Iris pigment epithelial cell (primary cell): Measurements from ENCODE around the gene CFAP251.
"Not testable (repeated sequence)": the region's sequence is repeated elsewhere in the genome, so short reads cannot be mapped to it uniquely, and the experiment has no call there.

ENCODE experiments used
- DNase-seq: peaks from one replicate; pipeline ENCODE4 v3.0.0-alpha.2; 2011; ENCODE audit warnings: low read depth

CFAP251 gene, protein sequence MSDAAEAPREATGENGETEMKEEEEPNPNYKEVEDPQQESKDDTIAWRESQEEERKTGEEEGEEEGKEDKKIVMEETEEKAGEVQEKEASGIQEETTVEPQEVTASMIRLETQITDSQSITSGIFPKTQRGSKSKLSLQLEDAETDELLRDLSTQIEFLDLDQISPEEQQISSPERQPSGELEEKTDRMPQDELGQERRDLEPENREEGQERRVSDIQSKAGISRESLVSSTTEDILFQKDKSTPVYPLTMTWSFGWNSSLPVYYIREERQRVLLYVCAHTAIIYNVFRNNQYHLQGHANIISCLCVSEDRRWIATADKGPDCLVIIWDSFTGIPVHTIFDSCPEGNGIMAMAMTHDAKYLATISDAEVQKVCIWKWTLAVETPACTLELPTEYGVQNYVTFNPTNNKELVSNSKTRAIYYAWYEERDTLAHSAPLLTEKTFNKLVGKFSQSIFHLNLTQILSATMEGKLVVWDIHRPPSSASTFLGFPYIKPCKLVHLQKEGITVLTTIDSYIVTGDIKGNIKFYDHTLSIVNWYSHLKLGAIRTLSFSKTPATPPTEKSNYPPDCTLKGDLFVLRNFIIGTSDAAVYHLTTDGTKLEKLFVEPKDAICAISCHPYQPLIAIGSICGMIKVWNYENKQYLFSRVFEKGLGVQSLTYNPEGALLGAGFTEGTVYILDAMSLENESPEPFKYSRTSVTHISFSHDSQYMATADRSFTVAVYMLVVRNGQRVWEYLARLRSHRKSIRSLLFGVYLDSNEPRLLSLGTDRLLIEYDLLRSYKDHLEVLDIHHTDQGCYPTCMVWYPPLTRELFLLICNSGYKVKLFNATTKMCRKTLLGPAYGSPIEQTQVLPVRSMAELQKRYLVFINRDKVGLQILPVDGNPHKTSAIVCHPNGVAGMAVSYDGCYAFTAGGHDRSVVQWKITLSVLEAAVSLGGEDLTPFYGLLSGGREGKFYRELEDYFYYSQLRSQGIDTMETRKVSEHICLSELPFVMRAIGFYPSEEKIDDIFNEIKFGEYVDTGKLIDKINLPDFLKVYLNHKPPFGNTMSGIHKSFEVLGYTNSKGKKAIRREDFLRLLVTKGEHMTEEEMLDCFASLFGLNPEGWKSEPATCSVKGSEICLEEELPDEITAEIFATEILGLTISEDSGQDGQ

DNA sequence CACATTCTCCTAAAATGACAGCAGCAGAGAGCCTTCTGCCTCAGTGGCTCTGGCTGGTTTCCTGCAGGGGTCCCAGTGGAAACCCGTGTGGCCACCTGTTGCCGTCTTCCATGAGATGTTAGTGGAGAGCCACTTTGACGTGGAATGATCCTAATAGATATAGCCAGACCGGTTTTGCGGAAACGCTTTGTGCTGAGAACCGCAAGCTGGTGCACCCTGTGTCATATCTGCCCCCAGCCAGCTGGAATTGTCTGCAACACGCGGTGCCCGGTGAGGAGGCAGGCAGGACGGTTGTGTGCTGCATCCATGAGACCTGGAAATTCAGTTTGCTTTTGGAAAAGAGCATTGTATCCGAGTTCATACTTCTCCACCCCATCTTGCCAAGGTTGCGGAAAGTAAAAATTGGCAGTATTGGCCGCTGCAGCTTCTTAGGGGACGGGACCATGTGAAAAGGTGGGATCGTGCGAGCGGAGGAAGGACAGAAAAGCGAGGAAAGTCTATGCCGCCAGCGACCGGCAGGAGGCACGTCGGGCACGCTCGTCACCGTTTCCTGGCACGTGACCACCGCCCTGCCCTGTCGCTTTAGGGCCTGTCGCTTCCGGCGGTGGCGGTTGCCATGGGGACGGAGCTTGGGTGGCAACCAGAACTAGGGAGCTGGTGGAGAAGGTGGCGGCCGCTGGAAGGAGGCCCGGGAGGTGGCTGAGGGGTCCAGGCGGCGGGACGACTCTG lies at the start of gene CFAP251:
TSS of gene CFAP251 (plus strand) at position 643 of the 729 bp plus-strand sequence. CDS start 2,714 bp downstream, outside the sequence.
- DNase-seq, result peak; percentile 45

DNA sequence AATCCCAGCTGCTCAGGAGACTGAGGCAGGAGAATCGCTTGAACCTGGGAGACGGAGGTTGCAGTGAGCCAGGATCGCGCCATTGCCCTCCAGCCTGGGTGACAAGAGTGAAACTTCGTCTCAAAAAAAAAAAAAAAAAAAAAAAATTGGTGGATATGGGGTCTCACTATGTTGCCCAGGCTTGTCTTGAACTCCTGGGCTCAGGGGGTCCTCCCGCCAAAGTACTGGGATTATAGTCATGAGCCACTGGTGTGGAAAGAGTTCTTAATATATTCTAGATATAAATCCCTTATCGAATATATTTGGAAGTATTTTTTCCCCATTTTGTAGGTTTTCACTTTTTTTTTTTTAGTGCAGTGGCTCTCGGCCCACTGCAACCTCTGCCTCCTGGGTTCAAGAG lies 49.2 kb upstream of the CFAP251 start:
- DNase-seq, result not testable (repeated sequence)

DNA sequence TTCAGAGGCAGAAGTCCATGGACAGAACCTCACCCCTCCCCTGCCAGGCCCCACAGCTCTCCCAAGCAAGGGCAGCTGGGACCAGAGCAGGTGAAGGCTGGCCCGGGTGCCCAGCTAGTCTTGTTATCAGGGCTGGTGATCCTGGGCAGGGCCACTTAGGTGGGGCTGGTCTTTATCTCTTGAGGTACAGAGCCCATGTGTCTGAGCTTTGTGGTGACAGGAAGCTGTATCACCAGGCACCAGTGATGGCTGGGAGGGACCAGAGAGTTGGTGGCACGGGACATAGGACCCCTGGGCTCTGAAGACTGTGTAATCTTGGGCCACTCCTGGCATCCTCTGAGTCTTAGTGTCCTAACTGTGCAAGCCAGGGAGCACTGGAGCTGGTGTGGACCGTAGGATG lies 46.9 kb upstream of the CFAP251 start:
- no peak for DNase-seq

DNA sequence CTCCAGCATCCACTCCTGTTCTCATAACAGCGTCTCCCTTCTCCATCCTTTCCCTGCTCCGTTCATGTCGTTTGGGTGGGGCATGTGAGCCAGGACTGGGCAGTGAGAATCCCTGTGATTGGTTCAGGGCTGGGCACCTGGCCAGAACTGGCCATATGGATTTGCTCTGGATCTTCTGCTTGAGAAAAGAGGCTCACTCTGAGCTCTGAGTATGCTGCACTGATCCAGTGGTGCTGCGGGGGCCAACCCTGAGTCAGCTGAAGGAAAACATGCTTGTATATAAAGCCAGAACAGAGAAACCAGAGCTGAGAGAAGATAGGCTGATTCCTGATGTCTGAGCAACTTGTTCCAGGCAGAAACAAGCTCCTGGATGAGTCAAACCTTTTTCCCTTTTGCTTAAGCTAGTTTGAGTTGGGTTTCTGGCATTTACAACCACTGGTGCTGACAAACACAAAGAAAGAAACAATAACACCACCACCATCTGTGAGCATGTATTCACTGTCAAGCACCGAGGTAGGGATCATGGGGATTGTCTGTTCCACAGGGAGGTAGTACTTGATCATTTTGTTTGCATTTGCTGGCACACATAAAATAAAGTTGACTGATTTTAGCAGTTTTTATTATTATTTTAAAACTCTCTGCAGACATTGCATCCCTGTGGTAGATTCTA lies 45.7 kb upstream of the CFAP251 start:
- peak; percentile 98 for DNase-seq

DNA sequence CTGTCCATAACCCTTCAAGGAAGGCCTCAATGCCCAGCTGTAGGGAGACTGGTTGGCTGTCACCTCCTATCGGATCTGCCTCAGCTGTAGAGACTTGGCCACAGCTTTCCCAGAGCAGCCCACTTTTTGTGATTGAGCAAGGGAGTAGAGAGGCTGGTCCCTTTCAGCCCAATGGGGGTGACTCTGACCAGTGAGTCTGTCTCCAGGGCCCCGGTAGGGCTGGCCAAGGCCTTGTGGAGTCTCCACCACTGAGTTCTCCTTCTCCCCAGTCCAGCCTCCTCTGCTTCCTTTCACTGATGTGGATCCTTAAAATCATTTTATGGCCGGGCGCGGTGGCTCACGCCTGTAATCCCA lies 45.2 kb upstream of the CFAP251 start:
- peak; percentile 20 for DNase-seq

DNA sequence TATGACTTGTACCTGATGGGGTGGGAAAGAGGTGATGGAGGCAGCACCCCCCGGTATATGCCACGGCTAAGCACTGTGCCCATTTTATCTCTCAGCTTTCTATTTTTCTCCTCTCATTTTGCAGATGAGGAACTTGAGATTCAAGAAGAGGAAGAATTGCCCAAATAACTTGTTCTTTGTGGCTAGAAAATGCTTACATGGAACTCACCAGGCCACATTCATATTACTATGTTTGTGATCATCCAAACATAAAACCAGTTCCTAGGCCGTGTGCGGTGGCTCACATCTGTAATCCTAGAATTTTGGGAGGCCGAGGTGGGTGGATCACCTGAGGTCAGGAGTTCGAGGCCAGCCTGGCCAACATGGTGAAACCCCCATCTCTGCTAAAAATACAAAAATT lies 44.3 kb upstream of the CFAP251 start:
- no peak for DNase-seq

DNA sequence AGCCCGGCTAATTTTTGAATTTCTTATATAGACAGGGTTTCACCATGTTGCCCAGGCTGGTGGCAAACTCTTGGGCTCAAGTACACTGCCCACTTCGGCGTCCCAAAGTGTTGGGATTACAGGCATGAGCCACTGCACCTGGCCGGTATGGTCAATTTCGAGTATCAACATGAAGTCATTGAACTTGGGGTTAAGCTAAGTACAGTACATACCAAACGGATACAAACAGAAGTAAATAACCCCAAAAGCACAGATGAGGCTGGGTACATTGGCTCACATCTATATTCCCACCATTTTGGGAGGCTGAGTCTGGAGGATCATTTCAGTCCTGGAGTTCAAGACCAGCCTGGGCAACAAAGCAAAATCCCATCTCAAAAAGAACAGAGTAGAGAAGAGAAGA lies 42.8 kb upstream of the CFAP251 start:
- DNase-seq, result no peak

DNA sequence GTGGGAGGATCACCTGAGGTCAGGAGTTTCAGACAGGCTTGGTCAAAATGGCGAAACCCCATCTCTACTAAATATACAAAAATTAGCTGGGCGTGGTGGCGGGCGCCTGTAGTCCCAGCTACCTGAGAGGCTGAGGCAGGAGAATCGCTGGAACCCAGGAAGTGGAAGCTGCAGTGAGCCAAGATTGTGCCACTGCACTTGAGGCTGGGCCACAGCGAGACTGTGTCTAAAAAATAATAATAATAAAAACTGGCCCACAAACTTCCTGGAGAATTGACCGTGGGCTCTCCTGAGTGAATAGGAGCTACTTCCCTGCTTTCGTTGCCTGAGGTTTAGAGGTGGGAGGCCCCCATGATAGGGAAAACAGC lies 42.3 kb upstream of the CFAP251 start:
- DNase-seq, result not testable (repeated sequence)

DNA sequence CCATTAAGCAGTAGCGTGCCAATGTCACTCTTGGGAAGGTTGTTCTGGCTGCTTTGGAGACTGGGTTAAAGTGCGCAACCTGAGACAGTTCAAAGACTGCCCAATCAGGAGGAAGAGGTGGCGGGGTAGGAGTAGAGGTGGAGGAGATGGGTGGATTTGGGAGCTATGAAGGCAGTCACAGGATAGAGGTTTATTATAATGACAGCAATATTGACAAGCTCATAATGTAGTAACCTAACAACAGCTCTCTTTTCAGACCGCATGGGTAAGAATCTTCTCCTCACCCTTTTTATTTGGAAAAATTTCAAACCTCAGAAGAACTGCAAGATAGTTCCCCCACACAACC lies 35.1 kb upstream of the CFAP251 start:
- DNase-seq, result no peak

DNA sequence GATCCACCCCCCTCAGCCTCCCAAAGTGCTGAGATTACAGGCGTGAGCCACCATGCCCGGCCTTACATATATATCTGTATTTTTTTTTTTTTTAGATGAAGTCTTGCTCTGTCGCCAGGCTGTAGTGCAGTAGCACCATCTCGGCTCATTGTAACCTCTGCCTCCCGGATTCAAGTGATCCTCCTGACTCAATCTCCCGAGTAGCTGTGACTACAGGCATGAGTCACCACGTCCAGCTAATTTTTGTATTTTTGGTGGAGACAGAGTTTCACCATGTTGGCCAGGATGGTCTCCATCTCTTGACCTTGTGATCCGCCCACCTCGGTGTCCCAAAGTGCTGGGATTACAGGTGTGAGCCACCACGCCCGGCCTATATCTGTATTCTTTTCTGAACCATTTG lies 33.3 kb upstream of the CFAP251 start:
- DNase-seq, result peak; percentile 63

DNA sequence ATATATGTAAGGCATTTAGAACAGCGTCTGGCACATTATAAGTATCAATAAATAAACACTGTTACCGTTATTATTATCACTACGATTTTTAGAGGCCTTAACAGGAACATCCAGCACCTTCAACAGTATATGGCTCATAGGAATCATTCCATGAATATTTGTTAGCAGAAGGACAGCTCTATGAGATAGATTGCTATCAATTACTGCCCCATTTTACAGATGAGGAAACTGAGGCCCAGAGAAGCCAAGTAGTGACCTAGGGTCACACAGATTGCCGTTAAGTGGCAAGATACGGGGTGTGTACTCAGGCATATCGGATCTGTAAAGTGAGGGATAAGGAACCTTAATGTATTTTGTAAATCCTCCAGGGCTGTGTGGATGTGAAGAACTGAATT lies 30.3 kb upstream of the CFAP251 start:
- DNase-seq, result no peak

DNA sequence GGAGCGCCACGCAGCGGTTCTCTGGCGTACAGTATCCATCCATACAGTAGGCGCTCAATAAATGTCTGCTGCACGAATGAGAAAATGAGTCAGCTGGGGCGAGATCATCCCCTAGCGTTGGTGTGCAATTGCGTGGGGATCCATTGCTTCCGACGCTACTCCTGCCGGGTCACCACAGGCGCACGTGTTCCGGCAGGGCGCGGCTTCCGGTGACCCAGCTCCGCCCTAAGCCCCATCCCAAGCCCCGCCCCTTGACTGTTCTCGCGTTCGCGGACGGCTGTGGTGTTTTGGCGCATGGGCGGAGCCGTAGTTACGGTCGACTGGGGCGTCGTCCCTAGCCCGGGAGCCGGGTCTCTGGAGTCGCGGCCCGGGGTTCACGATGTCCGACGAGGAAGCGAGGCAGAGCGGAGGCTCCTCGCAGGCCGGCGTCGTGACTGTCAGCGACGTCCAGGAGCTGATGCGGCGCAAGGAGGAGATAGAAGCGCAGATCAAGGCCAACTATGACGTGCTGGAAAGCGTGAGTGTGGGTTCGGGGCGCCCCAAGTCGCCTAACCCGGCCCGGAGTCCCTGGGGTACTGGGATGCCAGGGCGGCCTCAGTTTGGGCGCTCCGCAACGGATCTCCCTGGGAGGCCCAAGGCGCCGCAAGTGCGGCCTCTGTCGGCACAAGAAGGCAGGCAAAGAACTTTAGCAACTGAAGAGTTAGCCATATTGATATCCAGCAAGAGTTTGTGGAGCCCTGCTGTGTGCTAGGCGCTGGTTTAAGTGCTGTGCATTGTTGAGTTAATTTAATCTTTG lies 29.7 kb upstream of the CFAP251 start, which contains the start of gene PSMD9:
TSS of gene PSMD9 (plus strand) at position 313 of the 796 bp plus-strand sequence. CDS start at position 380, 67 bp downstream.
- DNase-seq, result peak; percentile 99

DNA sequence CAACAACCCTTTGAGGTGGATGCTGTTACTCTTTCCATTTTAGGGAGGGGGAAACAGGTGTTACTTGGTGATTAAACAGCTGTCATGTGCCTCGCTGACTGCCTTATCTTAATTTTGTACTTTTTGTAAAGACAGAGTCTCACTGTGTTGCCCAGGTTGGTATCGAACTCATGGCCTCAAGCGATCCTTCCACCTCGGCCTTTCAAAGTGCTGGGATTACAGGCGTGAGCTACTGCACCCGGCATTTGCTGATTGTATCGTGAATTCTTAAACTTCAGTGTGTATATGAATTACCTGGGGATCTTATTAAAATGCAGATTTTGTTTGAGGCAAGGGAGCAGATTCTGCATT lies 29.1 kb upstream of the CFAP251 start:
- DNase-seq, result no peak

DNA sequence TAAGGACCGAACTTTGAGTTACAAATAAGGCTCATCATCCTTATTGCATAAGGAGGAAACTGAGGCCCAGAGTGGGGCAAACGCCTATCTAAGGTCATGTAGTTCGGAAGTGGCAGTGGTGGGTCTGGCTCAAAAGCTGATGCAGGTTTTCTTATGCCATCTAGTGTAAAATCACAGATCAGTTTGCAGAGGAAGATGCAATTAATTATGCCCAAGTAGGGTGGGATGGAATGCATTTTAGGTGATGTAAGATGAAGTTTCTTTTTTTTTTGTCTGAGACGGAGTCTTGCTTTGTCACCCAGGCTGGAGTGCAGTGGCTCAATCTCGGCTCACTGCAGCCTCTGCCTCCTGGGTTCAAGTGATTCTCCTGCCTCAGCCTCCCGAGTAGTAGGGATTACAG lies 28.7 kb upstream of the CFAP251 start:
- DNase-seq, result peak; percentile 11

DNA sequence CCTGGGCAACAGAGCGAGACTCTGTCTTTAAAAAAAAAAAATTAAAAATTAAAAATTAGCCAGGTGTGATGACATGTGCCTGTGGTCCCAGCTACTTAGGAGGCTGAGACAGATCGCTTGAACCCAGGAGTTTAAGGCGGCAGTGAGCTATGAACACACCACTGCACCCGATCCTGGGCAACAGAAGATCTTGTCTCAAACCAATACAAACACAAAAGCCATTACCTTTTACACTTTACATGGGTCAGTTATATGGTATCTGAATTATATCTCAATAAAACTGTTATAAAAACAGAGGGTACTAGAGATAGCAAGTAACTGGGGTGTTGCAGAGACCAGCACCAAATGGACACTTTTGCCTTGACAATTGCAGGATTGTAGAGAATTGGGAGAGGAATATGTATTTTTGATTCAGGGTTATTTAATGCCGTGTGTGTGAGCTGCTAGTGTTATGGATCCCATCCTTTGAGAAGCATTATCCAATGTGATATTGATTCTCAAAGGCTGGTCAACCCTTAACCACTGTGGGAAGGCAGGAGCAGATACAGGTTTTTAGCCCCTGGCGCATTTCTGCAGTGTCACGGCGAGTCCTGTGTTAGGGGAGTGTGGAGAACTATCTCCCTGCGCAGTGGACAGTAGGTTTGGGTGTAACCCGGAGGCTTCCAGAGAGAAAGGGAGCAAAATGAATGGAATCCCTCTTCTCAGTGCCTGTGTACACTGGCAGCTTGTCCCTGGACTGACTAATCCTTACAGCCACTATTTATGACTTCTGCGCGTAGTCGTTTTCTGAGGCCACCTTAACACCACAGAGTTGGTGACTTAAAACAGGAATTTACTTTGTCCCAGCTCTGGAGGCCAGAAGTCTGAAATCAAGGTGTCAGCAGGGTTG lies 25.5 kb upstream of the CFAP251 start:
- no peak for DNase-seq

DNA sequence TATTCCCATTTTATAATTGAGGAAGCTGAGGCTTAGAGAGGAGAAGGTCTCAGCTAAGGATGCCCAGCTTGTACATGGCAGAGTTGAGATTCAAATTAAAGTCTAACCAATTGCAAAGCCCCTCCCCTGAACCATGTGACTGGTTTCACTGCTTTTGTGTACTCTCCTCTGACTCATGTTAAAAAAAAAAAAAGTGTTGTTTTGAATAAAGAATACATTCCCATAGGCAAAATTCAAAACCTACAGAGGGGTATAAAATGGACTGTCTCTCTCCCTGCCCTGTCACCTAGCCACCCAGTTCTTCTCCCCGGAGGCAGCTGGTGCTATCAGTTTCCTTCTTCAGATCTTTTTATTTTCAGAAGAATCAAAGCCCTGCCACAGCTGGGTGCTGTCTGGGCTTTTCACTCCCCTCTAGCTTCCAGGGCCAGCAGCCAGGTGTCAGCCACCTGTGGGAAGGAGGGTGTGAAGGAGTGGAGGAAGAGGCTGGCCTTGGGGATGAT lies 24.4 kb upstream of the CFAP251 start:
- DNase-seq, result peak; percentile 77

DNA sequence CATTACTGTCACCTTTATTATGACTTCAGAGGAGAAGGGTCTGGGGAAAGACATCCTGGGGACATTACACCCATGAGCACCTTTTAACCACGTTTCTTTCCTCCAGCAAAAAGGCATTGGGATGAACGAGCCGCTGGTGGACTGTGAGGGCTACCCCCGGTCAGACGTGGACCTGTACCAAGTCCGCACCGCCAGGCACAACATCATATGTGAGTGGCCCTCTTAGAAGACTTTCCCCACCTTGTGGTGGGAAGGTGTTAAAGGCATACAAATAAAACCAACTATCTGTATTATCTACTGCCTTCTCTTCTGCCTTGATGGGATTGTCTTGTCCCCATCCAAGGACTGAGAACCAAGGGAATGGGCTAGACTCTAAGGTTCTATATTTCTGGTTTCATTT lies 23.8 kb upstream of the CFAP251 start:
- DNase-seq, result peak; percentile 69

DNA sequence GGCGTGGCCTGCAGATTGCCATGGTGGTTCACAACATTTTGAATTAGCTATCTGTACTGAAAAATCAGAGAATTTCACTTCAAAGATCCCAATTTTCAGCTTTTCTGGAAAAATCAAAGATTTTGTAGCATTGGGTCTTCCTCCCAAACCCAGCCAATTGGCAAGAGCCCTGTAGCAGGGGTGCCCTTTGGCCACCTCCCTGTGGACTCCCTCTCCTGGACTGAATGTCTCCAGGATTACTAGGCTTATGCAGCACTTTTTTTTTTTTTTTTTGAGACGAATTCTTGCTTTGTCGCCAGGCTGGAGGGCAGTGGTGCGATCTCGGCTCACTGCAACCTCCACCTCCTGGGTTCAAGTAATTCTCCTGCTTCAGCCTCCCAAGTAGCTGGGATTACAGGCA lies 20.1 kb upstream of the CFAP251 start:
- no peak for DNase-seq

DNA sequence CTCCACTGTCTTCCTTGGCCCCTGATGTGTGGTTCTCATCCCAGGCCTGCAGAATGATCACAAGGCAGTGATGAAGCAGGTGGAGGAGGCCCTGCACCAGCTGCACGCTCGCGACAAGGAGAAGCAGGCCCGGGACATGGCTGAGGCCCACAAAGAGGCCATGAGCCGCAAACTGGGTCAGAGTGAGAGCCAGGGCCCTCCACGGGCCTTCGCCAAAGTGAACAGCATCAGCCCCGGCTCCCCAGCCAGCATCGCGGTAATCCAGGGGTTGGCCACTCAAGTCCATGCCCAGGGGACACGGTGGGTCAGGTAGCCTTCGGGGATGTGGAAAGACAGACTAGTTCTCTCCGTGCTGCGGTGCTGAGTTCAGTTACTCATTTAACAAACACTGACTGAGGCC lies 18.8 kb upstream of the CFAP251 start:
- DNase-seq, result no peak

DNA sequence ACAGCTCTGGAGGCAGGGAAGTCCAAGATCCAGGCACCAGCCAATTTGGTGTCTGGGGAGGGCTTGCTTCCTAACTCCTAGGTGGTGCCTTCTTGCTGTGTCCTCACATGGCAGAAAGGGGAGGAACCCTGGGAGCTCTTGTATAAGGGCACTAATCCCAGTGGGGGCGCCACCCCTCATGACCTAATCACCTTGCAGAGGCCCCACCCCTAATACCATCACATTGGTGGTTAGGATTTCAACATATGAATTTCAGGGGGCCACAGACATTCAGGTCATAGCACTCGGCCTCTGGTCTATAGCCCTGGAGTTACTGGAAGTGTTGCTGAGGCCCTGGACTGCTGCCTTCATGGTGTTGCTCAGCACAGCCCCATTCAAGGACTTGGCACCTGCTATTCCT lies 15.2 kb upstream of the CFAP251 start:
- DNase-seq, result no peak
